Uterus (tissue), 4 donors: ENCODE data around the gene DDX25. TPM values are rescaled to one million over a fixed set of nuclear protein-coding genes. Genes with fewer than 3 reads are reported as not detected.
A peak's percentile ranks its signal among the peaks of the same experiment; 100 is the strongest.
"Not testable (repeated sequence)": the region's sequence is repeated elsewhere in the genome, so short reads cannot be mapped to it uniquely, and the experiment has no call there.

Experiments used
- DNase-seq, 2 donors: peaks; one replicate each; pipeline ENCODE4 v3.0.0-alpha.2; 2019 to 2020
- H3K27ac ChIP-seq, 2 donors: fragments of 200-600 bp; sonication (generic); 1 replicate in 1 of 2; 2 replicates in 1 of 2; pipeline ENCODE4 v1.5.1; 2016 to 2018
- H3K27me3 ChIP-seq, 2 donors: fragments of 200-600 bp; sonication (generic); one replicate each; pipeline ENCODE4 v1.5.1; 2018 to 2019; ENCODE audit warnings: control low read depth in 1 of 2
- H3K36me3 ChIP-seq, 2 donors: fragments of 200-600 bp; sonication (generic); one replicate each; pipeline ENCODE4 v1.5.1; 2019; ENCODE audit warnings: control low read depth in 1 of 2
- H3K4me1 ChIP-seq, 2 donors: fragments of 200-600 bp; sonication (generic); one replicate each; pipeline ENCODE4 v1.5.1; 2018 to 2019; ENCODE audit warnings: control low read depth in 1 of 2
- H3K4me3 ChIP-seq, 2 donors: fragments of 200-600 bp; sonication (generic); 1 replicate in 1 of 2; 2 replicates in 1 of 2; pipeline ENCODE4 v1.5.1; 2018 to 2019; ENCODE audit warnings: mild to moderate bottlenecking in 1 of 2
- H3K9me3 ChIP-seq, 2 donors: fragments of 200-600 bp; sonication (generic); one replicate each; pipeline ENCODE4 v1.5.1; 2019; ENCODE audit warnings: control low read depth in 1 of 2
- CTCF ChIP-seq, 4 experiments: fragments of 200-600 bp in 2 of 4; fragments of 450-650 bp in 2 of 4; sonication (generic) in 2 of 4; IDR thresholded peaks; one replicate each; pipeline ENCODE4 v1.5.1; 2016 to 2019; ENCODE audit warnings: antibody characterized with exemption in 4 of 4, mild to moderate bottlenecking in 2 of 4, moderate library complexity in 1 of 4
- POLR2A ChIP-seq, 2 donors: fragments of 450-650 bp; IDR thresholded peaks; one replicate each; pipeline ENCODE4 v1.6.1; 2016; ENCODE audit warnings: antibody characterized with exemption in 2 of 2, mild to moderate bottlenecking in 1 of 2, moderate library complexity in 1 of 2
- intact Hi-C: fragments of 100-400 bp; cut with DNase I; formaldehyde crosslinking; loops from one replicate; pipeline ENCODE4 v1.15.1; 2023; ENCODE audit warnings: low total_unique reads
- total RNA-seq, 4 donors: library from RNA; depleted of rRNA in 3 of 4; stranded (reverse); fragments of >200 nt in 3 of 4; gene quantifications; one replicate each; pipeline versions ENCODE4 v1.1.0 to v1.2.4, GENCODE V29; 2014 to 2023
- donor health status: DM: yes; HTN: yes; CAD: no.

DDX25 gene
- 1 to 10 TPM in 1 of 4 donors, under 1 TPM in 1, not detected in 2; 0.46 to 1.1 TPM for total RNA-seq

DNA sequence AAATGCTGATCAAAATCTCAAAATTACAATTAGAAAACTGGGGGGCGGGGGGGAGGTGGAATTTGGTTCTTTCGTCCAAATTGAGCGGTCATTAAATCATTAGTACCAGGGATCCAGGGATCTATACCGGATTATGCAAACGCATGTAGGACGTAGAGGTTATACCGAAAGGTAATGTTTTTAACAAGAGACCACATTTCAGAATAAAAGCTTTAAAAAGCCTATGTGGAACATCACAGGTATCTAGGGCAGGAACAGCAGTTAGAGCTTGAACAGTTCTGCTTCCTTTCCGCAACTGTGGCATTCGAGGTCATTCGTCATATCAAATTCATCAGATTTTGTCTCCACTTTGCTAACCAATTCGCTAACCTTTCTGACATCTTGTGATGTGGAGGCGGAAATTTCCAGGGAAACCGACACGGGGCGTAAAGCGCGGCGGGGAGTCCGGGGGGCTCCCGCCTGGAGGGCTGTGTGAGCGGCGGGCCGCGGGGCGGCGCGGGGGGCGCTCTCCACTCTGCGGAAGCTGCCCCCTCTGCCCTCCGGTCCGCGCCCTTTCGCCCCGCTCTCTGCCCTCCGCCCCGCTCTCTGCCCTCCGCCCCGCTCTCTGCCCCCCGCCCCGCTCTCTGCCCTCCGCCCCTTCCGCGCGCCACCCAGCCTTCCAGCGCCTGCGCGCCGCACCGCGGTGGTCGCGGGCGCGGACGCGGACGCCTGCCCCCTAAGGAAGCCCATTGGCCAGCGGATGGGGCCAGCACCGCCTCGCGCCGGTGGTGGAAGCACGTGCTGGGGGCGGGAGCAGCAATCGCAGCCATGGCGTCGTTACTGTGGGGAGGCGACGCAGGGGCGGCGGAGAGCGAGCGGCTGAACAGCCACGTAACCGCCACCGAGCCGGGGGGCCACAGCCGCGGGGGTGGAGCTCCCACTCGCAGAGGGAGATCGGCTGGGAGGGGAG, at the start of gene DDX25:
TSS of gene DDX25 (plus strand) at position 798 of the 949 bp plus-strand sequence. CDS start at position 808, 10 bp downstream.
- Histone ChIP-seq H3K27me3 (peaks cover 10 to 20% of the 10 kb centered on the region in 2 donors), H3K36me3 (no peaks in the 10 kb centered on the region), H3K9me3 (no peaks in the 10 kb centered on the region), H3K27ac (no peak within 1 kb of the TSS), H3K4me1 (peaks cover 0 to 9% of the 10 kb centered on the region in 2 donors), H3K4me3 (peak within 1 kb of the TSS; percentile 41 to 55)
- TF ChIP-seq POLR2A (IDR thresholded peaks at IDR 0.05) = no peak
- TF ChIP-seq CTCF (IDR thresholded peaks at IDR 0.05) = no peak
- intact Hi-C loops = no loop called here
- no peak for DNase-seq

DNA sequence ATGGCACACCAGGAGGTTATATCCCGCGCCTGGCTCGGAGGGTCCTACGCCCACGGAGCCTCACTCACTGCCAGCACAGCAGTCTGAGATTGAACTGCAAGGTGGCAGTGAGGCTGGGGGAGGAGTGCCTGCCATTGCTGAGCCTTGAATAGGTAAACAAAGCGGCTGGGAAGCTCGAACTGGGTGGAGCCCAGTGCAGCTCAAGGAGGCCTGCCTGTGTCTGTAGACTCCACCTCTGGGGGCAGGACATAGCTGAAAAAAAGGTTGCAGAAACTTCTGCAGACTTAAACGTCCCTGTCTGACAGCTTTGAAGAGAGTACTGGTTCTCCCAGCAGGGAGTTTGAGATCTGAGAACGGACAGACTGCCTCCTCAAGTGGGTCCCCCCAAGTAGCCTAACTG, 46.6 kb upstream of the DDX25 start:
- not testable (repeated sequence) for H3K36me3 ChIP-seq, H3K27ac ChIP-seq, H3K9me3 ChIP-seq, H3K27me3 ChIP-seq, DNase-seq, H3K4me3 ChIP-seq, H3K4me1 ChIP-seq
- intact Hi-C loops = loop anchor here (10.0 kb wide), 1 partner anchor 333 kb away; no protein-coding TSS in a partner anchor

DNA sequence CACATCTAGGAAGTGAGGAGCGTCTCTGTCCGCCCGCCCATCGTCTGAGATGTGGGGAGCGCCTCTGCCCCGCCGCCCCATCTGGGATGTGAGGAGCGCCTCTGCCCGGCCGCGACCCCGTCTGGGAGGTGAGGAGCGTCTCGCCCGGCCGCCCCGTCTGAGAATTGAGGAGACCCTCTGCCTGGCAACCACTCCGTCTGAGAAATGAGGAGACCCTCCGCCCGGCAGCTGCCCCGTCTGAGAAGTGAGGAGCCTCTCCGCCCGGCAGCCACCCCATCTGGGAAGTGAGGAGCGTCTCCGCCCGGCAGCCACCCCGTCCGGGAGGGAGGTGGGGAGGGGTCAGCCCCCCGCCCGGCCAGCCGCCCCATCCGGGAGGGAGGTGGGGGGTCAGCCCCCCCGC, 41.5 kb upstream of the DDX25 start:
- intact Hi-C loops, H3K4me1 ChIP-seq, H3K9me3 ChIP-seq, H3K4me3 ChIP-seq, H3K36me3 ChIP-seq, H3K27ac ChIP-seq, DNase-seq, H3K27me3 ChIP-seq: not testable (repeated sequence)

DNA sequence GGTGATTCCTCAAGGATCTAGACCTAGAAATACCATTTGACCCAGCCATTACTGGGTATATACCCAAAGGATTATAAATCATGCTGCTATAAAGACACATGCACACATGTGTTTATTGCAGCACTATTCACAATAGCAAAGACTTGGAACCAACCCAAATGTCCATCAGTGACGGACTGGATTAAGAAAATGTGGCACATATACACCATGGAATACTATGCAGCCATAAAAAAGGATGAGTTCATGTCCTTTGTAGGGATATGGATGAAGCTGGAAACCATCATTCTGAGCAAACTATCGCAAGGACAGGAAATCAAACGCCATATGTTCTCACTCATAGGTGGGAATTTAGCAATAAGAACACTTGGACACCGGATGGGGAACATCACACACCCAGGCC, 39.0 kb upstream of the DDX25 start:
- DNase-seq, H3K4me1 ChIP-seq, H3K27ac ChIP-seq, H3K4me3 ChIP-seq, intact Hi-C loops, H3K27me3 ChIP-seq, H3K36me3 ChIP-seq, H3K9me3 ChIP-seq: not testable (repeated sequence)

GRCh38 chr11:125869521-125869920, 34.8 kb upstream of the DDX25 start:
- Histone ChIP-seq H3K36me3 (no peaks in the 10 kb centered on the region), H3K4me3 (no peak overlapping the region), H3K27ac (no peak overlapping the region), H3K9me3 (no peaks in the 10 kb centered on the region), H3K4me1 (no peaks in the 10 kb centered on the region), H3K27me3 (no peaks in the 10 kb centered on the region)
- TF ChIP-seq CTCF (IDR thresholded peaks at IDR 0.05) = no peak
- no peak for TF ChIP-seq POLR2A (IDR thresholded peaks at IDR 0.05)
- no peak for DNase-seq
- intact Hi-C loops = no loop called here

GRCh38 chr11:125871391-125872137, 32.7 kb upstream of the DDX25 start:
- H3K36me3 ChIP-seq = no peaks in the 10 kb centered on the region
- H3K4me3 ChIP-seq = no peak overlapping the region
- no peak overlapping the region for H3K27ac ChIP-seq
- no peak for DNase-seq
- H3K4me1 ChIP-seq = no peaks in the 10 kb centered on the region
- H3K27me3 ChIP-seq = no peaks in the 10 kb centered on the region
- TF ChIP-seq POLR2A (IDR thresholded peaks at IDR 0.05) = no peak
- TF ChIP-seq CTCF (IDR thresholded peaks at IDR 0.05) = peak in 2 of 4 experiments; percentile 12
- intact Hi-C loops = no loop called here
- no peaks in the 10 kb centered on the region for H3K9me3 ChIP-seq
